HepG2 (cell line): ENCODE results near the gene KCNH6. TPM values are rescaled to one million over a fixed set of nuclear protein-coding genes. Genes with fewer than 3 reads are reported as not detected.

Experiments used
- ARNT ChIP-seq: fragments of 450-650 bp; IDR thresholded peaks from 2 replicates; pipeline ENCODE4 v1.6.1; 2017
- KDM2A ChIP-seq: sonication (generic); formaldehyde crosslinking; IDR thresholded peaks from 2 replicates; pipeline ENCODE4 v1.4.0; 2020; ENCODE audit warnings: low read depth, missing genetic modification reagents, borderline replicate concordance
- KLF16 ChIP-seq, 2 experiments: sonication (generic) in 1 of 2; formaldehyde crosslinking in 1 of 2; IDR thresholded peaks; 2 replicates each; pipeline versions ENCODE4 v1.6.1 to v1.8.0; 2016 to 2023; ENCODE audit warnings: missing genetic modification reagents in 2 of 2, missing compliant biosample characterization in 1 of 2
- NFKBIZ ChIP-seq: IDR thresholded peaks from 2 replicates; pipeline ENCODE4 v1.6.1; 2018; ENCODE audit warnings: missing genetic modification reagents, missing compliant biosample characterization
- REL ChIP-seq: sonication (generic); formaldehyde crosslinking; conservative IDR thresholded peaks from 2 replicates; pipeline ENCODE4 v1.8.0; 2022; ENCODE audit warnings: mild to moderate bottlenecking, missing genetic modification reagents, moderate library complexity
- RFX3 ChIP-seq: IDR thresholded peaks from 2 replicates; pipeline ENCODE4 v1.6.1; 2016; ENCODE audit warnings: missing biosample characterization, missing genetic modification reagents
- SP140L ChIP-seq: sonication (generic); formaldehyde crosslinking; IDR thresholded peaks from 2 replicates; pipeline ENCODE4 v1.4.0; 2020; ENCODE audit warnings: missing genetic modification reagents, borderline replicate concordance
- U2AF1 ChIP-seq: fragments of 200-400 bp; formaldehyde crosslinking; optimal IDR thresholded peaks from 2 replicates; pipeline ENCODE3; 2017; ENCODE audit warnings: mild to moderate bottlenecking, low read depth, low read length
- ZFP90 ChIP-seq: sonication (generic); formaldehyde crosslinking; IDR thresholded peaks from 2 replicates; pipeline ENCODE4 v1.8.0; 2022; ENCODE audit warnings: missing genetic modification reagents, mild to moderate bottlenecking, inconsistent platforms, borderline replicate concordance
- ZNF33B ChIP-seq: sonication (generic); formaldehyde crosslinking; IDR thresholded peaks from 2 replicates; pipeline ENCODE4 v1.5.1; 2020; ENCODE audit warnings: mild to moderate bottlenecking, missing genetic modification reagents
- ZNF660 ChIP-seq: sonication (generic); formaldehyde crosslinking; IDR thresholded peaks from 2 replicates; pipeline ENCODE4 v1.5.1; 2020; ENCODE audit warnings: mild to moderate bottlenecking, low read depth, missing genetic modification reagents, borderline replicate concordance
- polyA plus RNA-seq, 8 experiments: library from polyadenylated mRNA; depleted of rRNA in 3 of 8; stranded (reverse) in 7 of 8; unstranded in 1 of 8; fragments of >200 nt; fragmentation: Illumina TruSeq in 4 of 8; extraction: Trizol in 4 of 8; gene quantifications; 2 replicates each; pipeline versions ENCODE4 v1.2.1 to v1.2.3, GENCODE V29; 2011 to 2016; ENCODE audit warnings: low read depth in 4 of 8, missing spikeins in 1 of 8, mixed read lengths in 1 of 8; ENCODE audit not compliant: insufficient read depth in 1 of 8
- total RNA-seq, 5 experiments: library from RNA; depleted of rRNA; stranded (reverse); fragments of >200 nt; fragmentation: Illumina TruSeq; extraction: Trizol; gene quantifications; 2 replicates each; pipeline ENCODE4 v1.2.3, GENCODE V29; 2016; ENCODE audit warnings: low read depth in 1 of 5
- TF ChIP-seq, protein P1 (sequence below): sonication (generic); formaldehyde crosslinking; IDR thresholded peaks from 2 replicates; pipeline ENCODE4 v1.4.0; 2020; ENCODE audit warnings: missing genetic modification reagents
- TF ChIP-seq, protein P2 (sequence below): fragments of 450-650 bp; IDR thresholded peaks from 2 replicates; pipeline ENCODE4 v1.6.1; 2016
- TF ChIP-seq, protein P3 (sequence below): sonication (generic); formaldehyde crosslinking; IDR thresholded peaks from 2 replicates; pipeline ENCODE4 v1.8.0; 2022; ENCODE audit warnings: missing genetic modification reagents, mild to moderate bottlenecking, moderate library complexity, borderline replicate concordance
- TF ChIP-seq, protein P4 (sequence below): sonication (generic); formaldehyde crosslinking; IDR thresholded peaks from 2 replicates; pipeline ENCODE4 v1.9.0; 2021; ENCODE audit warnings: missing genetic modification reagents, borderline replicate concordance

The KCNH6 gene
- total and polyA plus RNA-seq, 2 of the 13 experiments (the other 11 are each of a cell fraction or from before 2014, with no cell fraction given), result 0.05 to 0.18 TPM

DNA sequence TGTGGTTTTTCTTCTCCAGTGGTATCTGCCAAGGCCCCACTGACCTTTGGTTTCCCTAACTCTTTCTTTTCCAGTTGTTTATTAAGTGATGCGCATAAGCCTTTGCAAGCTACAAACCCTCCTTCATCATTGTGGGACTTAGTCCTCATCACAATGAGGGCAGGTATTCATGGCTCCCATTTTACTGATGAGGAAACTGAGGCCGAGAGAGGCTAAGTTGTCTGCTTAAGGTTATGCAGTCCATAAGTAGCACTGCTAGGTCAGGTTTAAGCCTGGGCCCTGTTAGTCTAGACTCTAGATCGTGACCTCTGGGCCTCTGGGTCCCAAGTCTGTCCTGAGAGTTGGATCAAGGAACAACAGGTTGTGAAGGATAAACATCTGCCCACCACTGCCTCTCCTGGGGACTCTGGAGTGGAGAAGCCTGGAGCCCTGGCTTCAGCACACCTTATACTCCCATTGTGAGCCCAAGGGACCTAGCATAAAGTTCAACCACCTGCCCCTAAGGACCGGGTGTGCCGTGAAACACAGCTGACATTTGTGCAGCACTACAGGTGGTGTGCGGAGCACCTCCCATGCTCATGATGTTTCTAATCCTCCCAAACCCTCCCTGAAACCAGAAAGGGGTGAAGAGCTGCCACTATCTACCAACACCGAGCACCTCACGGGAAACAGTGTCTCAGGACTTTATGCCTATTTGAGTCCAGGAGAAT lies 5.2 kb upstream of the KCNH6 start (continued):
- no peak for TF ChIP-seq KDM2A (CRISPR knock-in tag)
- no peak for TF ChIP-seq RFX3 (CRISPR knock-in tag)
- TF ChIP-seq ZNF660 (CRISPR knock-in tag), result no peak
- TF ChIP-seq, protein P1, sequence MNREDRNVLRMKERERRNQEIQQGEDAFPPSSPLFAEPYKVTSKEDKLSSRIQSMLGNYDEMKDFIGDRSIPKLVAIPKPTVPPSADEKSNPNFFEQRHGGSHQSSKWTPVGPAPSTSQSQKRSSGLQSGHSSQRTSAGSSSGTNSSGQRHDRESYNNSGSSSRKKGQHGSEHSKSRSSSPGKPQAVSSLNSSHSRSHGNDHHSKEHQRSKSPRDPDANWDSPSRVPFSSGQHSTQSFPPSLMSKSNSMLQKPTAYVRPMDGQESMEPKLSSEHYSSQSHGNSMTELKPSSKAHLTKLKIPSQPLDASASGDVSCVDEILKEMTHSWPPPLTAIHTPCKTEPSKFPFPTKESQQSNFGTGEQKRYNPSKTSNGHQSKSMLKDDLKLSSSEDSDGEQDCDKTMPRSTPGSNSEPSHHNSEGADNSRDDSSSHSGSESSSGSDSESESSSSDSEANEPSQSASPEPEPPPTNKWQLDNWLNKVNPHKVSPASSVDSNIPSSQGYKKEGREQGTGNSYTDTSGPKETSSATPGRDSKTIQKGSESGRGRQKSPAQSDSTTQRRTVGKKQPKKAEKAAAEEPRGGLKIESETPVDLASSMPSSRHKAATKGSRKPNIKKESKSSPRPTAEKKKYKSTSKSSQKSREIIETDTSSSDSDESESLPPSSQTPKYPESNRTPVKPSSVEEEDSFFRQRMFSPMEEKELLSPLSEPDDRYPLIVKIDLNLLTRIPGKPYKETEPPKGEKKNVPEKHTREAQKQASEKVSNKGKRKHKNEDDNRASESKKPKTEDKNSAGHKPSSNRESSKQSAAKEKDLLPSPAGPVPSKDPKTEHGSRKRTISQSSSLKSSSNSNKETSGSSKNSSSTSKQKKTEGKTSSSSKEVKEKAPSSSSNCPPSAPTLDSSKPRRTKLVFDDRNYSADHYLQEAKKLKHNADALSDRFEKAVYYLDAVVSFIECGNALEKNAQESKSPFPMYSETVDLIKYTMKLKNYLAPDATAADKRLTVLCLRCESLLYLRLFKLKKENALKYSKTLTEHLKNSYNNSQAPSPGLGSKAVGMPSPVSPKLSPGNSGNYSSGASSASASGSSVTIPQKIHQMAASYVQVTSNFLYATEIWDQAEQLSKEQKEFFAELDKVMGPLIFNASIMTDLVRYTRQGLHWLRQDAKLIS (CRISPR knock-in tag), result no peak
- no peak for TF ChIP-seq NFKBIZ (CRISPR knock-in tag)
- no peak for TF ChIP-seq U2AF1
- TF ChIP-seq ARNT, result no peak
- TF ChIP-seq ZFP90 (CRISPR knock-in tag), result no peak
- TF ChIP-seq KLF16 (CRISPR knock-in tag; IDR thresholded peaks at IDR 0.05), result no peak
- TF ChIP-seq, protein P2, sequence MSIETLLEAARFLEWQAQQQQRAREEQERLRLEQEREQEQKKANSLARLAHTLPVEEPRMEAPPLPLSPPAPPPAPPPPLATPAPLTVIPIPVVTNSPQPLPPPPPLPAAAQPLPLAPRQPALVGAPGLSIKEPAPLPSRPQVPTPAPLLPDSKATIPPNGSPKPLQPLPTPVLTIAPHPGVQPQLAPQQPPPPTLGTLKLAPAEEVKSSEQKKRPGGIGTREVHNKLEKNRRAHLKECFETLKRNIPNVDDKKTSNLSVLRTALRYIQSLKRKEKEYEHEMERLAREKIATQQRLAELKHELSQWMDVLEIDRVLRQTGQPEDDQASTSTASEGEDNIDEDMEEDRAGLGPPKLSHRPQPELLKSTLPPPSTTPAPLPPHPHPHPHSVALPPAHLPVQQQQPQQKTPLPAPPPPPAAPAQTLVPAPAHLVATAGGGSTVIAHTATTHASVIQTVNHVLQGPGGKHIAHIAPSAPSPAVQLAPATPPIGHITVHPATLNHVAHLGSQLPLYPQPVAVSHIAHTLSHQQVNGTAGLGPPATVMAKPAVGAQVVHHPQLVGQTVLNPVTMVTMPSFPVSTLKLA, result no peak
- TF ChIP-seq SP140L (CRISPR knock-in tag), result no peak
- TF ChIP-seq, protein P3, sequence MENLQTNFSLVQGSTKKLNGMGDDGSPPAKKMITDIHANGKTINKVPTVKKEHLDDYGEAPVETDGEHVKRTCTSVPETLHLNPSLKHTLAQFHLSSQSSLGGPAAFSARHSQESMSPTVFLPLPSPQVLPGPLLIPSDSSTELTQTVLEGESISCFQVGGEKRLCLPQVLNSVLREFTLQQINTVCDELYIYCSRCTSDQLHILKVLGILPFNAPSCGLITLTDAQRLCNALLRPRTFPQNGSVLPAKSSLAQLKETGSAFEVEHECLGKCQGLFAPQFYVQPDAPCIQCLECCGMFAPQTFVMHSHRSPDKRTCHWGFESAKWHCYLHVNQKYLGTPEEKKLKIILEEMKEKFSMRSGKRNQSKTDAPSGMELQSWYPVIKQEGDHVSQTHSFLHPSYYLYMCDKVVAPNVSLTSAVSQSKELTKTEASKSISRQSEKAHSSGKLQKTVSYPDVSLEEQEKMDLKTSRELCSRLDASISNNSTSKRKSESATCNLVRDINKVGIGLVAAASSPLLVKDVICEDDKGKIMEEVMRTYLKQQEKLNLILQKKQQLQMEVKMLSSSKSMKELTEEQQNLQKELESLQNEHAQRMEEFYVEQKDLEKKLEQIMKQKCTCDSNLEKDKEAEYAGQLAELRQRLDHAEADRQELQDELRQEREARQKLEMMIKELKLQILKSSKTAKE (CRISPR knock-in tag), result no peak; the same call in 1 of the 2 replicates
- no peak for TF ChIP-seq ZNF33B (CRISPR knock-in tag)
- no peak for TF ChIP-seq REL (CRISPR knock-in tag)
- TF ChIP-seq, protein P4, sequence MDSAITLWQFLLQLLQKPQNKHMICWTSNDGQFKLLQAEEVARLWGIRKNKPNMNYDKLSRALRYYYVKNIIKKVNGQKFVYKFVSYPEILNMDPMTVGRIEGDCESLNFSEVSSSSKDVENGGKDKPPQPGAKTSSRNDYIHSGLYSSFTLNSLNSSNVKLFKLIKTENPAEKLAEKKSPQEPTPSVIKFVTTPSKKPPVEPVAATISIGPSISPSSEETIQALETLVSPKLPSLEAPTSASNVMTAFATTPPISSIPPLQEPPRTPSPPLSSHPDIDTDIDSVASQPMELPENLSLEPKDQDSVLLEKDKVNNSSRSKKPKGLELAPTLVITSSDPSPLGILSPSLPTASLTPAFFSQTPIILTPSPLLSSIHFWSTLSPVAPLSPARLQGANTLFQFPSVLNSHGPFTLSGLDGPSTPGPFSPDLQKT, result no peak
